BE2C (cell line): ENCODE data around the gene ARHGEF9.

Source experiments
- DNase-seq: peaks from one replicate; pipeline ENCODE4 v3.0.0-alpha.2; 2020
- H3K27me3 ChIP-seq: fragments of 250-450 bp; sonication (Bioruptor Pico); 2 replicates; pipeline ENCODE4 v1.5.1; 2020; ENCODE audit warnings: mild to moderate bottlenecking
- H3K36me3 ChIP-seq: fragments of 250-450 bp; sonication (Bioruptor Pico); 2 replicates; pipeline ENCODE4 v1.5.1; 2020; ENCODE audit warnings: mild to moderate bottlenecking
- H3K4me1 ChIP-seq: fragments of 250-450 bp; sonication (Bioruptor Pico); 2 replicates; pipeline ENCODE4 v1.5.1; 2020
- H3K4me3 ChIP-seq: 2 replicates; pipeline ENCODE4 v1.5.1; 2011; ENCODE audit warnings: low read depth, low read length
- H3K9me3 ChIP-seq: fragments of 250-450 bp; sonication (Bioruptor Pico); 2 replicates; pipeline ENCODE4 v1.5.1; 2020
- TF ChIP-seq, protein P1 (sequence below): IDR thresholded peaks from 2 replicates; pipeline ENCODE4 v1.5.1; 2012; ENCODE audit warnings: mild to moderate bottlenecking, low read depth, low read length

ARHGEF9 gene

DNA sequence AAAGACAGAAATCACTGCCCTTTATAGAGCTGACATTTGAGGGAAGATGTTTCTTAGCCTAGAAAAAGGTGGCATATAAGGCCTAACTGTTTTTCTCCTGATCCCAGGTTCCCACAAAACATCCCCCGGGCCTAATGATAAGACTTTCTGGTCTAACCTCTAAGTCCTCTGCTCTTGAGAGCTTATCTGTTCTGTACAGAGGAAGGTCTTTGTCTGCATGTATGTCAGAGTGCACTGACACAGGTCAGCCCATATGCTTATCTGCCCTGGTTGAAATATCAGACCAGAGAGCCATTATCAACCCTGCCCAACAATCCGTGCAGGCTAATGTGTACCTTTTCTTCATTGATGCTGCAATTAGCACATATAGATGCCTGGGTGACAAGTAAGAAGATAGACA is 76.2 kb downstream of the ARHGEF9 start:
- H3K36me3 ChIP-seq = no peaks in the 10 kb centered on the region
- TF ChIP-seq, protein P1, sequence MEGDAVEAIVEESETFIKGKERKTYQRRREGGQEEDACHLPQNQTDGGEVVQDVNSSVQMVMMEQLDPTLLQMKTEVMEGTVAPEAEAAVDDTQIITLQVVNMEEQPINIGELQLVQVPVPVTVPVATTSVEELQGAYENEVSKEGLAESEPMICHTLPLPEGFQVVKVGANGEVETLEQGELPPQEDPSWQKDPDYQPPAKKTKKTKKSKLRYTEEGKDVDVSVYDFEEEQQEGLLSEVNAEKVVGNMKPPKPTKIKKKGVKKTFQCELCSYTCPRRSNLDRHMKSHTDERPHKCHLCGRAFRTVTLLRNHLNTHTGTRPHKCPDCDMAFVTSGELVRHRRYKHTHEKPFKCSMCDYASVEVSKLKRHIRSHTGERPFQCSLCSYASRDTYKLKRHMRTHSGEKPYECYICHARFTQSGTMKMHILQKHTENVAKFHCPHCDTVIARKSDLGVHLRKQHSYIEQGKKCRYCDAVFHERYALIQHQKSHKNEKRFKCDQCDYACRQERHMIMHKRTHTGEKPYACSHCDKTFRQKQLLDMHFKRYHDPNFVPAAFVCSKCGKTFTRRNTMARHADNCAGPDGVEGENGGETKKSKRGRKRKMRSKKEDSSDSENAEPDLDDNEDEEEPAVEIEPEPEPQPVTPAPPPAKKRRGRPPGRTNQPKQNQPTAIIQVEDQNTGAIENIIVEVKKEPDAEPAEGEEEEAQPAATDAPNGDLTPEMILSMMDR = no peak
- no peak for DNase-seq
- H3K4me1 ChIP-seq = no peaks in the 10 kb centered on the region
- no peaks in the 10 kb centered on the region for H3K27me3 ChIP-seq
- no peak overlapping the region for H3K4me3 ChIP-seq
- no peaks in the 10 kb centered on the region for H3K9me3 ChIP-seq

DNA sequence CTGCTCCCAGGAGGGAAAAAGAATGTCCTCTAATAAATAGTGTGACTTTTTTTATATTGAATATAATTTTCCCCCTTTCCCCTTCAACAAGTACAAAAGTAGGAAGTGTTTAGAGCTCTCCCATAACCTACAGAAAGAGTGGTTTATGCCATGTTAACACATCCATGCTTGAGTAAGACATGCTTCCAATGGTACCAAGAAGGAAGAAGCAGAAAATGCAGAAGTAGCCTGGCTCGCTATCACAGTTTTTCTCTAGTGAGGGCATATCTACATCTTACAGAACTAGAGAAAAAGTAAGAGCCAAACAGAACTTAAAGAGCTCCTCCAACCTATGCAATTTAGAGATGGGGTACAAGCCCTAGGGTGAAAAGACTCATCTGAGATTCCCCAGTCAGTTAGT is 82.5 kb downstream of the ARHGEF9 start:
- H3K36me3 ChIP-seq = no peaks in the 10 kb centered on the region

DNA sequence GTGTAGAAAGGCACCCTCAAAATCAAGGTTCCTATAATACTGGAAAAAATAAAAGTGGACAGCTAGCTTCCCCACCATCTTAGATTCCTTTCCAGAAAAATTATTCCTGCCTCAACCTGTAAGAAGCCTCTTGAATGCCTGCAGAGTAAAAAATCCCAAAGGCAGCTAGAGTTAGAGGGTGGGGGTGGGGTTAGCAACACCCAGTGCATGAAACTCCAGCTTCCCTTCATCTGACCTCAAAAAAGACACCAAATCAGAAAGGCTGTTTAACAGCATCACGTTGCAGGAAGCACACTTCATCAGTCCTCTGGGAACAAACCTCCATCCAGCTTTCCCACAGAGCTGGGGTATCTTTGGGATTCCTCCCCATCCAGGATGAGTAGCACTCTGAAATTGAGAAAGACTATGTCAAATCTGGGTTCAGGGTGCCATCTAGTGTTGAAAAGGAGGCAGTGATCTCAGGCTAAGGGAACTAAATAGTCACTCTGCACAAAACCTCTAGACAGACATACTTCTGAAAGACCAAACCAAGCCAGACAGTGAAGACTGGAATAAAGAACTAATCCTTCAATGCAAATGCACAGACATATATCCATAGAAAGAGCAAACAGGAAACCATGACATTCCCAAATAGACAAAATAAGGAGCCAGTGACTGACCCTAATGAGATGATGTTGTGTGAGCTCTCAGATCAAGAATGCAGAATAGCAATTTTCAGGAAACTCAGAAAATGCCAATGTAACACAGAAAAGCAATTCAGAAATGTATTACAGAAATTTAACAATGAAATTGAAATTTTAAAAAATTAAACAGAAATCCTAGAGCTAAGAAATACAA is 97.9 kb downstream of the ARHGEF9 start:
- Histone ChIP-seq H3K27me3 (no peaks in the 10 kb centered on the region), H3K9me3 (no peaks in the 10 kb centered on the region), H3K36me3 (no peaks in the 10 kb centered on the region), H3K4me3 (no peak overlapping the region), H3K4me1 (no peaks in the 10 kb centered on the region)
- peak; percentile 11 for DNase-seq
- TF ChIP-seq, protein P1 = peak; percentile 71

More for the DNA sequence above, 82.5 kb downstream of the ARHGEF9 start:
- TF ChIP-seq, protein P1 = no peak
- no peaks in the 10 kb centered on the region for H3K9me3 ChIP-seq
- no peaks in the 10 kb centered on the region for H3K4me1 ChIP-seq
- no peaks in the 10 kb centered on the region for H3K27me3 ChIP-seq
- H3K4me3 ChIP-seq = no peak overlapping the region
- DNase-seq = no peak

DNA sequence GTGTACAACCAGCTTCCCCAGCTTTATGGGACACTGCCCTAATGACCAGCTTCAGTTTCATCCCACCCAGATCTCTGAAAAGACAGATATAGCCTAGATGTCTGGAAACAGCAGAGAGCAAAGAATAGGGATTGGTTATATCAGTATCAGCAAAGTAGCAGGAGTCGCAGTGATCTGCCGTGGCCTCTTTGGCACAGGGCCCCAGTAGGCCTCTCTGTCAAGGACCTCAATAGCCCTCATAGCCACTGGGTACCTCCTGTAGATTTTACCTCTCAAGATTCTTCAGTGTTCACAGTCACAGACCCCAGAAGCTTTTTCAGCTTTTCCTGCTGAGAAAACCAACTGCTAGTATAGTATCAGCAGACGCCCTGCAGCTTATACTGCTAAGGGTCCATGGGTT is 104.6 kb downstream of the ARHGEF9 start:
- TF ChIP-seq, protein P1 = no peak
- DNase-seq = no peak
- Histone ChIP-seq H3K36me3 (no peaks in the 10 kb centered on the region), H3K9me3 (no peaks in the 10 kb centered on the region), H3K4me3 (no peak overlapping the region), H3K27me3 (no peaks in the 10 kb centered on the region), H3K4me1 (no peaks in the 10 kb centered on the region)

DNA sequence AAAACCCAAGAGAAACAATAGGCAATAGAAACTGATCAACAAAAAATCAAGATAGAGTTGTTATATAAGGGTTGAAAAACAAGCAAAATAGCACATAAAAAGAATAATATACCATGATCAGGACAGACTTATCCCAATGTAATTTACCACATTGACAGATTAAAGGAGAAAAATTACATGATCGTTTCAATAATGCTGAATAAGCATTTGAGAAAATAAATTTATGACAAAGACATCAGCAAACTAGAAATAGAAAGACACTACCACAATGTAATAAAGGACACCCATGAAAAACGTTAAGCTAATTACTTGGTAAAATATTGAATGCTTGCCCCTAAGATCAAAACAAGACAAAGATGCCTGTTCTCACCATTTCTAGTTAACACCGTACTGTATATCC is 105.6 kb downstream of the ARHGEF9 start:
- Histone ChIP-seq H3K4me3 (no peak overlapping the region), H3K36me3 (no peaks in the 10 kb centered on the region), H3K4me1 (no peaks in the 10 kb centered on the region), H3K27me3 (no peaks in the 10 kb centered on the region), H3K9me3 (no peaks in the 10 kb centered on the region)
- TF ChIP-seq, protein P1 = no peak
- DNase-seq = no peak

DNA sequence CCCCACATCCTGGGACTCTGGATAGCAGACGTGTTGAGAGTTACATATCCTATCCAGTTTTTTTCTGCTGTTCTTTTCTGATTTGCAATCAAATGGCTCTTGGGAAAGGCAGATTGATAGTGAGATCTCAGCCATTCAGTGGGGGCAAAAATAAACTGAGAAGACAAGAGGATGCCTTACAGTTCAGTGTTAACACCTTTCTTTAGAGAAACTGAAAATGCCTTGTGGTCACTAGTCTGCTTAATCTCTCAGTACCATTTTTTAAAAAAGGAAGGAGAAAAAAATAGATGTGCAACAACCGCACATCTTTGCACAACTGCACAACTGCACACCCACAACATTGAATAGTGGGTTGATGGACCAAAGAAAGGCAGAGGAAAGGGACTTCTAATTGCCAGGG is 109.3 kb downstream of the ARHGEF9 start:
- Histone ChIP-seq H3K27me3 (no peaks in the 10 kb centered on the region), H3K4me3 (no peak overlapping the region), H3K4me1 (no peaks in the 10 kb centered on the region), H3K9me3 (no peaks in the 10 kb centered on the region), H3K36me3 (no peaks in the 10 kb centered on the region)
- DNase-seq = no peak
- TF ChIP-seq, protein P1 = no peak
